Measurements from ENCODE around the gene KRT7.

KRT7 gene

GRCh38 chr12:52232674-52233461, at the start of gene KRT7:
TSS of gene KRT7 (plus strand) at chr12:52233243. CDS start at chr12:52233297, 54 bp downstream.
- DNase-seq, result no peak

- no peak for DNase-seq
Observed at GRCh38 chr12:52183544-52183910, 49.5 kb upstream of the KRT7 start.

GRCh38 chr12:52183971-52184370, 49.1 kb upstream of the KRT7 start:
- DNase-seq, result no peak

GRCh38 chr12:52184813-52185212, 48.2 kb upstream of the KRT7 start:
- DNase-seq, result no peak

GRCh38 chr12:52185400-52185967, 47.6 kb upstream of the KRT7 start:
- DNase-seq, result no peak

- no peak for DNase-seq
Observed at GRCh38 chr12:52186118-52186840, 46.8 kb upstream of the KRT7 start.

- no peak for DNase-seq
Observed at GRCh38 chr12:52187206-52187605, 45.8 kb upstream of the KRT7 start.

GRCh38 chr12:52187640-52188039, 45.4 kb upstream of the KRT7 start:
- no peak for DNase-seq

GRCh38 chr12:52188658-52189057, 44.4 kb upstream of the KRT7 start:
- DNase-seq, result no peak

- no peak for DNase-seq
Observed at GRCh38 chr12:52189376-52190174, 43.5 kb upstream of the KRT7 start.

- DNase-seq, result no peak
Observed at GRCh38 chr12:52190860-52191729, 41.9 kb upstream of the KRT7 start.

GRCh38 chr12:52191841-52192791, 40.9 kb upstream of the KRT7 start, which contains the start of gene KRT80:
TSS of gene KRT80 (minus strand) at chr12:52192014. CDS start at chr12:52191902, 112 bp downstream.
- peak; percentile 19 for DNase-seq

GRCh38 chr12:52193532-52193931, 39.5 kb upstream of the KRT7 start:
- no peak for DNase-seq

GRCh38 chr12:52193991-52194390, 39.1 kb upstream of the KRT7 start:
- no peak for DNase-seq

GRCh38 chr12:52195065-52195730, 37.8 kb upstream of the KRT7 start:
- DNase-seq, result no peak

GRCh38 chr12:52197371-52198231, 35.4 kb upstream of the KRT7 start:
- DNase-seq, result no peak

- no peak for DNase-seq
Observed at GRCh38 chr12:52198454-52199215, 34.4 kb upstream of the KRT7 start.

- DNase-seq, result no peak
Observed at GRCh38 chr12:52199294-52199919, 33.6 kb upstream of the KRT7 start.

Measured in NCI-H187 treated with DMSO at 0.1 percent for 48 hours (cell line).